H1 (cell line): Measurements from ENCODE around the gene UBE2M. TPM values are rescaled to one million over a fixed set of nuclear protein-coding genes. Genes with fewer than 3 reads are reported as not detected.

ENCODE experiments used
- CTCF ChIA-PET: fragments of 300-600 bp; sonication (Branson Sonifier 250); formaldehyde crosslinking; loops from one replicate; lab custom pipeline; 2021; ENCODE audit not compliant: partially characterized antibody; lab: Charles Lee
- POLR2A ChIA-PET: fragments of 300-600 bp; sonication (Branson Sonifier 250); formaldehyde crosslinking; loops from one replicate; lab custom pipeline; 2021; ENCODE audit warnings: inconsistent platforms; ENCODE audit not compliant: partially characterized antibody; lab: Charles Lee
- DNase-seq, 2 experiments: peaks; one replicate each; pipeline versions ENCODE4 v3.0.0 to v3.0.0-alpha.2; 2010 to 2022; ENCODE audit warnings: low spot score in 2 of 2, low read depth in 1 of 2, mixed read lengths in 1 of 2
- FAIRE-seq: peaks from 2 replicates; lab custom pipeline; 2011; peaks lifted over from hg19 to GRCh38; lab: Jason Lieb, UNC
- H2AFZ ChIP-seq: 2 replicates; pipeline ENCODE4 v1.8.1; 2012; ENCODE audit warnings: low read length, inconsistent platforms
- H2AK5ac ChIP-seq: 2 replicates; pipeline ENCODE4 v1.6.1; 2013; ENCODE audit warnings: low read depth, low read length
- H2BK120ac ChIP-seq: replicated peaks from 2 replicates; pipeline ENCODE3; 2013; ENCODE audit warnings: low read depth, low read length, inconsistent platforms
- H2BK12ac ChIP-seq: 2 replicates; pipeline ENCODE4 v1.6.1; 2013; ENCODE audit warnings: low read depth, low read length
- H2BK15ac ChIP-seq: 2 replicates; pipeline ENCODE4 v1.6.1; 2013; ENCODE audit warnings: low read length
- H2BK20ac ChIP-seq: 2 replicates; pipeline ENCODE4 v1.6.1; 2013; ENCODE audit warnings: low read length
- H2BK5ac ChIP-seq: 2 replicates; pipeline ENCODE4 v1.6.1; 2013; ENCODE audit warnings: low read depth, low read length
- H3K14ac ChIP-seq: 2 replicates; pipeline ENCODE4 v1.6.1; 2013; ENCODE audit warnings: inconsistent platforms; ENCODE audit not compliant: insufficient read length
- H3K18ac ChIP-seq: 2 replicates; pipeline ENCODE4 v1.6.1; 2013; ENCODE audit warnings: low read length; ENCODE audit errors: extremely low read depth
- H3K23ac ChIP-seq: 2 replicates; pipeline ENCODE4 v1.6.1; 2013; ENCODE audit warnings: inconsistent platforms; ENCODE audit not compliant: insufficient read length
- H3K23me2 ChIP-seq: 2 replicates; pipeline ENCODE4 v1.6.1; 2013; ENCODE audit warnings: low read depth, low read length
- H3K27ac ChIP-seq: 2 replicates; pipeline ENCODE4 v1.6.1; 2011; ENCODE audit warnings: low read depth, low read length, inconsistent platforms
- H3K27me3 ChIP-seq, 4 experiments: replicated peaks in 1 of 4; 1 replicate in 1 of 4; 2 replicates in 3 of 4; pipeline versions ENCODE4 v1.6.1 to v1.8.1; 2011 to 2013; ENCODE audit warnings: low read length in 3 of 4, mild to moderate bottlenecking in 3 of 4, inconsistent platforms in 2 of 4, mixed read lengths in 2 of 4, moderate library complexity in 1 of 4; ENCODE audit not compliant: control insufficient read depth in 3 of 4, insufficient read depth in 3 of 4; ENCODE audit errors: extremely low read depth in 1 of 4
- H3K36me3 ChIP-seq, 4 experiments: 2 replicates each; pipeline versions ENCODE4 v1.6.1 to v1.8.1; 2011 to 2013; ENCODE audit warnings: mild to moderate bottlenecking in 4 of 4, low read length in 3 of 4, moderate library complexity in 2 of 4, control low read depth in 1 of 4, inconsistent platforms in 1 of 4; ENCODE audit not compliant: insufficient read depth in 4 of 4, control insufficient read depth in 2 of 4
- H3K4ac ChIP-seq: replicated peaks from 2 replicates; pipeline ENCODE3; 2013; ENCODE audit warnings: low read length, low read depth, mixed read lengths, inconsistent platforms; ENCODE audit not compliant: insufficient read length
- H3K4me1 ChIP-seq, 4 experiments: replicated peaks in 1 of 4; 1 replicate in 1 of 4; 2 replicates in 3 of 4; pipeline versions ENCODE4 v1.6.1 to v1.8.1; 2011 to 2013; ENCODE audit warnings: low read length in 3 of 4, inconsistent platforms in 2 of 4, mixed read lengths in 1 of 4; ENCODE audit not compliant: insufficient read depth in 4 of 4, control insufficient read depth in 3 of 4
- H3K4me2 ChIP-seq, 2 experiments: 2 replicates each; pipeline versions ENCODE4 v1.6.1 to v1.8.1; 2011 to 2013; ENCODE audit warnings: low read depth in 2 of 2, low read length in 2 of 2, control low read depth in 1 of 2, inconsistent platforms in 1 of 2, mild to moderate bottlenecking in 1 of 2; ENCODE audit not compliant: insufficient read depth in 1 of 2
- H3K4me3 ChIP-seq, 4 experiments: fragments of 200-600, 300-600 bp in 1 of 4; sonication (generic), shearing (Covaris generic), sonication (Bioruptor Twin) in 1 of 4; 2 replicates each; pipeline versions ENCODE4 v1.5.1 to v1.8.1; 2011 to 2016; ENCODE audit warnings: low read length in 4 of 4, low read depth in 3 of 4, control low read depth in 2 of 4, inconsistent platforms in 2 of 4, mild to moderate bottlenecking in 2 of 4, mixed read lengths in 1 of 4, moderate library complexity in 1 of 4; ENCODE audit not compliant: insufficient read depth in 2 of 4; ENCODE audit errors: extremely low read depth in 1 of 4
- H3K56ac ChIP-seq: replicated peaks from 2 replicates; pipeline ENCODE3; 2013; ENCODE audit warnings: low read depth, mild to moderate bottlenecking, mixed read lengths, low read length, inconsistent platforms; ENCODE audit not compliant: insufficient read length
- H3K79me1 ChIP-seq: 2 replicates; pipeline ENCODE4 v1.6.1; 2013; ENCODE audit warnings: low read depth, low read length, control low read depth
- H3K79me2 ChIP-seq, 2 experiments: 2 replicates each; pipeline versions ENCODE4 v1.6.1 to v1.8.1; 2012 to 2013; ENCODE audit warnings: low read length in 2 of 2, mild to moderate bottlenecking in 2 of 2, inconsistent platforms in 1 of 2; ENCODE audit not compliant: insufficient read depth in 2 of 2, control insufficient read depth in 1 of 2
- H3K9ac ChIP-seq, 4 experiments: replicated peaks in 1 of 4; 1 replicate in 1 of 4; 2 replicates in 3 of 4; pipeline versions ENCODE4 v1.6.1 to v1.8.1; 2011 to 2013; ENCODE audit warnings: low read depth in 3 of 4, low read length in 3 of 4, control low read depth in 2 of 4, mild to moderate bottlenecking in 2 of 4, moderate library complexity in 2 of 4, inconsistent platforms in 1 of 4; ENCODE audit errors: extremely low read depth in 1 of 4
- H3K9me3 ChIP-seq, 2 experiments: 2 replicates each; pipeline versions ENCODE4 v1.6.1 to v1.8.1; 2012 to 2013; ENCODE audit warnings: mild to moderate bottlenecking in 2 of 2, moderate library complexity in 2 of 2, control low read depth in 1 of 2, inconsistent platforms in 1 of 2, low read depth in 1 of 2, low read length in 1 of 2, mixed read lengths in 1 of 2; ENCODE audit not compliant: insufficient read depth in 2 of 2
- H4K20me1 ChIP-seq, 2 experiments: replicated peaks in 1 of 2; 2 replicates each; pipeline versions ENCODE3 to v1.8.1; 2011 to 2013; ENCODE audit warnings: inconsistent platforms in 2 of 2, low read length in 2 of 2, mild to moderate bottlenecking in 1 of 2; ENCODE audit not compliant: insufficient read depth in 2 of 2, control insufficient read depth in 1 of 2
- H4K5ac ChIP-seq: 2 replicates; pipeline ENCODE4 v1.6.1; 2013; ENCODE audit warnings: low read length, low read depth, mixed read lengths, inconsistent platforms; ENCODE audit not compliant: insufficient read length
- H4K8ac ChIP-seq: 2 replicates; pipeline ENCODE4 v1.8.0; 2013; ENCODE audit warnings: mild to moderate bottlenecking, moderate library complexity, low read length, inconsistent platforms; ENCODE audit not compliant: insufficient read depth; ENCODE audit errors: extremely low read depth
- H4K91ac ChIP-seq: replicated peaks from 2 replicates; pipeline ENCODE3; 2013; ENCODE audit warnings: low read length, mixed read lengths, inconsistent platforms; ENCODE audit not compliant: insufficient read length
- CEBPB ChIP-seq: IDR thresholded peaks from 2 replicates; pipeline ENCODE4 v1.6.1; 2012; ENCODE audit warnings: low read depth, low read length
- EGR1 ChIP-seq: IDR thresholded peaks from 2 replicates; pipeline ENCODE4 v1.6.1; 2011; ENCODE audit warnings: low read depth, low read length, borderline replicate concordance
- HDAC6 ChIP-seq: IDR thresholded peaks from one replicate; pipeline ENCODE4 v1.7.1; 2012; ENCODE audit warnings: low read depth, mild to moderate bottlenecking, inconsistent platforms, low read length, moderate library complexity
- KDM1A ChIP-seq: fragments of 200-600, 300-600 bp; sonication (generic); IDR thresholded peaks from 2 replicates; pipeline ENCODE4 v1.7.1; 2016; ENCODE audit warnings: mild to moderate bottlenecking, low read length, borderline replicate concordance
- KDM4A ChIP-seq: IDR thresholded peaks from one replicate; pipeline ENCODE4 v1.7.1; 2012; ENCODE audit warnings: low read depth, mild to moderate bottlenecking, moderate library complexity, low read length, inconsistent platforms; ENCODE audit not compliant: severe bottlenecking
- PHF8 ChIP-seq: fragments of 200-600 bp; sonication (generic); conservative IDR thresholded peaks from 2 replicates; pipeline ENCODE4 v1.7.1; 2012; ENCODE audit warnings: low read depth, mild to moderate bottlenecking, inconsistent platforms, low read length, moderate library complexity
- RAD21 ChIP-seq, 2 experiments: IDR thresholded peaks in 1 of 2; conservative IDR thresholded peaks in 1 of 2; 2 replicates each; pipeline ENCODE4 v1.6.1; 2011; ENCODE audit warnings: low read depth in 2 of 2, low read length in 2 of 2, improper control_type of control experiment in 1 of 2, inconsistent platforms in 1 of 2, mild to moderate bottlenecking in 1 of 2, moderate library complexity in 1 of 2
- RBBP5 ChIP-seq: IDR thresholded peaks from 2 replicates; pipeline ENCODE4 v1.7.1; 2012; ENCODE audit warnings: low read depth, mild to moderate bottlenecking, inconsistent platforms, low read length, moderate library complexity, borderline replicate concordance
- RXRA ChIP-seq: IDR thresholded peaks from 2 replicates; pipeline ENCODE4 v1.6.1; 2011; ENCODE audit warnings: low read depth, mild to moderate bottlenecking, low read length, moderate library complexity; ENCODE audit not compliant: insufficient read depth
- SIRT6 ChIP-seq: IDR thresholded peaks from one replicate; pipeline ENCODE4 v1.7.1; 2012; ENCODE audit warnings: low read length, inconsistent platforms
- SRF ChIP-seq: IDR thresholded peaks from 2 replicates; pipeline ENCODE4 v1.6.1; 2011; ENCODE audit warnings: mild to moderate bottlenecking, low read depth, low read length, moderate library complexity
- WGBS, 2 experiments: shearing (Covaris generic) in 1 of 2; methylation state at CpG; one replicate each; pipeline versions ENCODE4 v1.1.6 to v1.1.7; 2013 to 2015; ENCODE audit warnings: low lambda C conversion rate in 2 of 2, mixed read lengths in 2 of 2, inconsistent platforms in 1 of 2, low coverage in 1 of 2, missing lambda C conversion rate in 1 of 2; ENCODE audit not compliant: insufficient replicate concordance in 2 of 2, insufficient coverage in 1 of 2, insufficient read length in 1 of 2; ENCODE audit errors: extremely low coverage in 1 of 2, missing lambda C conversion rate in 1 of 2; 5-methylcytosine and 5-hydroxymethylcytosine counted together
- polyA plus RNA-seq, 7 experiments: library from polyadenylated mRNA; depleted of rRNA in 3 of 7; stranded (reverse) in 5 of 7; unstranded in 2 of 7; fragments of >200 nt in 5 of 7; fragments of 200-250 nt in 2 of 7; gene quantifications; 1 replicate in 5 of 7; 2 replicates in 1 of 7; 4 replicates in 1 of 7; pipeline versions ENCODE4 v1.2.1 to v1.2.3, GENCODE V29; 2011 to 2013; ENCODE audit warnings: missing spikeins in 2 of 7, mixed read lengths in 2 of 7
- total RNA-seq: library from RNA; stranded (reverse); fragmentation: NEBNext Ultra II Directional; extraction: Animal tissue kit (Norgen Biotek cat#: 25700); gene quantifications from 2 replicates; pipeline ENCODE4 v1.2.1, GENCODE V29; 2021

The UBE2M gene
- total and polyA plus RNA-seq, 2 of the 8 experiments (the other 6 are each of a cell fraction or from before 2014, with no cell fraction given), result 93.8 to 114 TPM

DNA sequence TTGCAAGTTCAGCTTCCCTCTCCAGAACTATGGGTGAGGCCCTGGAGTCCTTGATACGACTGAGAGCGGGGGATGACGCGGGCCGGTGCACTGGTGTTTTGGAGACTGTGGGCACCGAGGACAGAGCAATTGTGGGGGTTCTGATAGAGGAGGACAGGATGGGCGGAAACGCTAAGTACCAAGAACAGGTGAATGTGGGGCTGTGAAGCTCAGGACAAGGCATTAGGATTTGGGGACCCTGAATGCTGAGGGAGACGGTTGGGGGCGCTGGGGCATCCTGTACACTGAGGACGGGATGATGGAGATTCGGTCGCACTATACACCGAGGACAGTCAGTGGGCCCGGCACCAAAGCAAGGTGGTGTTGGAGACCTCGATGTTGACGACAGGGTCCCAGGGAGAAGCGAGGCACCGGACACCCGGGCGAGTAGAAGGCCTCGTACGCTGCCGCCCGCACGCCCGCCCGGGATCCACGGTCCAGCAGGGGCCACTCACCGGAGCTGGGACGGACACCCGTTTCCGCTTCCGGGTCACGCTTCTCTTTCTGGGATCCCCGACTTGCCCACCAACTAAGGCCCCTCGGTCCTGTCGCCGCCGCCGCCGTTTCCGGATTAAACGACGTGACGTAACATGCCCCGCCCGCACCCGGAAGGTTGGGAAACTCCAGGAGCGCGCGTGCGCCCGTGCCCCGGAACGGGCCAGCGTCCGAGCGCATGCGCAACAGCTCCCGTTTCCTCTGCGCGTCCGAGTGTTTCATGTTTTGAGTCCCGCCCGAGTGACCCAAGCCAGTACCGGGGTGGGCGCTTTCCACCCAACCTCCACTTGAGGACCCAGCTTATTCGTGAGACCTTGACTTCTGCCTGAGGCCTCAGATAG is 3.7 kb downstream of the UBE2M start, which contains the start of gene CHMP2A:
Gene CHMP2A (minus strand): TSS at position 612 of the 875 bp plus-strand sequence. CDS start 893 bp downstream, outside the sequence.
- 2% methylated on average over 67 of the region's 69 CpGs; no CpG with 5 or more reads in 1 of the 2 experiments for WGBS, 2 experiments
- Histone ChIP-seq H4K5ac (peak within 1 kb of the TSS; percentile 75), H2BK5ac (peak within 1 kb of the TSS; percentile 95), H3K79me2 (peaks cover 7 to 20% of the 10 kb centered on the region in 2 experiments), H2BK120ac (peak within 1 kb of the TSS; percentile 61), H2BK15ac (peak within 1 kb of the TSS; percentile 46; the same call in 1 of the 2 replicates), H3K56ac (peak within 1 kb of the TSS; percentile 93), H3K4me1 (peaks cover 0 to 24% (median 14%) of the 10 kb centered on the region in 4 experiments; a peak in 6 of 7 replicates), H3K4me3 (peak within 1 kb of the TSS; percentile 62 to 79 (median 68)), H2BK12ac (no peak within 1 kb of the TSS), H3K23ac (no peak within 1 kb of the TSS), H3K23me2 (peaks cover 21% of the 10 kb centered on the region), H3K9ac (peak within 1 kb of the TSS; percentile 68 to 91 (median 80)), H3K27me3 (no peaks in the 10 kb centered on the region), H3K9me3 (no peaks in the 10 kb centered on the region), H3K27ac (peak within 1 kb of the TSS; percentile 84), H3K4me2 (peak within 1 kb of the TSS; percentile 76 to 88), H4K20me1 (peaks cover 3 to 16% of the 10 kb centered on the region in 2 experiments), H3K79me1 (peaks cover 8% of the 10 kb centered on the region), H3K36me3 (peaks cover 20 to 41% (median 32%) of the 10 kb centered on the region in 4 experiments), H2BK20ac (no peak within 1 kb of the TSS), H3K14ac (no peak within 1 kb of the TSS), H4K91ac (peak within 1 kb of the TSS; percentile 84), H4K8ac (peak within 1 kb of the TSS; percentile 91), H2AK5ac (no peak within 1 kb of the TSS), H2AFZ (peak within 1 kb of the TSS; percentile 28; the same call in 1 of the 2 replicates), H3K4ac (peak within 1 kb of the TSS; percentile 91), H3K18ac (peak within 1 kb of the TSS; percentile 92)
- FAIRE-seq (peak; percentile 13), DNase-seq (peak; percentile 88 to 99)
- POLR2A ChIA-PET, result interaction anchor here (0.5 to 13.8 kb wide), 19 partner anchors 10 to 599 kb away, joined by 3 to 650 read pairs (median 6); partner anchors contain the start of genes MZF1, RNF225, RPS5 and SLC27A5
- CTCF ChIA-PET, result interaction anchor here (0.7 to 4.6 kb wide), 6 partner anchors 9 to 35 kb away, joined by 3 to 33 read pairs (median 7); partner anchors contain the start of genes TRIM28 and ZBTB45
- TF ChIP-seq SRF, result no peak
- no peak for TF ChIP-seq KDM4A
- no peak for TF ChIP-seq RXRA
- TF ChIP-seq PHF8, result peak; percentile 69; the same call in 1 of the 2 replicates
- no peak for TF ChIP-seq RAD21 (IDR thresholded peaks at IDR 0.05 in 1 of 2, conservative IDR thresholded peaks at IDR 0.05 in 1 of 2; ENCODE audit: low read depth in 2 of 2, low read length in 2 of 2)
- no peak for TF ChIP-seq RBBP5
- TF ChIP-seq HDAC6, result no peak
- no peak for TF ChIP-seq KDM1A
- TF ChIP-seq CEBPB, result peak; percentile 95
- no peak for TF ChIP-seq EGR1
- TF ChIP-seq SIRT6, result peak; percentile 47
